PC-3 (cell line): ENCODE data around the gene MED15.

ENCODE experiments used
- CTCF ChIP-seq: fragments of 300-600 bp; sonication (generic); conservative IDR thresholded peaks from 2 replicates; pipeline ENCODE4 v1.5.1; 2017; ENCODE audit warnings: antibody characterized with exemption, low read depth, mild to moderate bottlenecking, low read length
- EZH2phosphoT487 ChIP-seq: fragments of 300-600 bp; sonication (generic); IDR thresholded peaks from 2 replicates; pipeline ENCODE4 v1.6.1; 2018; ENCODE audit warnings: mild to moderate bottlenecking, antibody characterized with exemption, low read length, borderline replicate concordance

DNA sequence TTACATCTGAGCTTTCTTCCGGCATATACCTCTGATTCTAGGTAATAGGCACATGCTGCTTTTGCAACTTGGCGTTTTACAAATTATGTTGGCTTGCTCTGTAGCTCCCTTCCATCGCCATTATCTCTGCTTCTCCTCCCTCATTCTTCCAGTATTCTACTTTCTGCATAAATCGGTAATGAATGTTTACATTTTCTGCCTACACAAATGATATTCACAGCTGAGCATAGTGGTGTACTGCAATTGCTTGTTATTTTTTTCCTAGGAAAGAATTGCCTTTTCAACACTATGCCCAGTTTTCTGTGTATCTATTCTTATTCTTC is 18.9 kb downstream of the MED15 start:
- no peak for TF ChIP-seq CTCF
- no peak for TF ChIP-seq EZH2phosphoT487
